GM19452 (cell line): ENCODE results near the gene CRHR2.
A peak's percentile ranks its signal among the peaks of the same experiment; 100 is the strongest.
"Not testable (repeated sequence)": the region's sequence is repeated elsewhere in the genome, so short reads cannot be mapped to it uniquely, and the experiment has no call there.

Experiments used
- ATAC-seq: cut with Tn5 transposase; IDR thresholded peaks from one replicate; pipeline ENCODE4 v1.9.1; 2021; ENCODE audit not compliant: unreplicated experiment

Gene CRHR2

DNA sequence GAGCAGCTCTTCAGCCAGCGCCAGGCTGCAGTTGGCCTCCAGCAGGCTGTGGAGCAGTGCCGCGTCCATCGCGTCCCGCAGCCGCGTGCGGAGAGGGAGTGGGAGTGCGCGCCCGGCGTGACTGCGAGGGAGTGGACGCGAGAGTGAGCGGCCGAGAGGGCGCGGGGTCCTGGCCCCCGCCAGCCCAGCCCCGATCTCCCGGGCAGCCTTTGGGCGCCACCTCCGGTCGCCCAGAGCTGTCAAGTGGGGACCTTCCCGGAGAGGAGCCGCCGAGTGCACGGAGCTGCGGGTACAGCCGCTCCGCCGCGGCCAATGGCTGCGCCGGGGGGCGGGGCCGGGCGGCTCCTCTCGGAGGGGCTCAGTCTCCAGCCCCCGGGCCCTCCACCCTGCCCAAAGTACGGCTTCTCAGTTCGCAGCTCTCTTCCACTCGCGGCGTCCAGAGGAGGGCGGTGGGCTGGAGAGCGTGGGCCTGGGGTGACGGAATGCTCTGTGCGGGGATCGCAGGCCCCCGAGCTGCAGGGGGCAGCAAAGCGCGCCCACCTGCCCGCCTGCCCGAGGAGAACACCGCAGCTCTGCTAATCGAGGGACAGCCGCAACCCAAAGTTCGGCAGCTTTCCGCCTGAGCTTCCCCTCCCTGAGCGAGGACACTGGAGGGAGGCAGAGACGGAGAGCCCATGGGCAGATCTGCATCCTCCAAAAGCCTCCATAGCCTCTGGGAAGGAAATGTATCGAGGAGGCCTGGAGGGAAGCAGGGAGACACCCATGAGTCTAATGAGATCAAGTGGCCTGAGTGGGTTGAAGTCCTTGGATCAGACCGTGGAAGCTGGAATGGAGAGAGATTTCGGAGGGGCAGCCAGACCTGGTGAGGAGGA lies at the start of gene CRHR2:
TSS of gene CRHR2 (minus strand) at position 245 of the 872 bp plus-strand sequence. CDS start at position 69, 176 bp downstream.
- no peak for ATAC-seq

DNA sequence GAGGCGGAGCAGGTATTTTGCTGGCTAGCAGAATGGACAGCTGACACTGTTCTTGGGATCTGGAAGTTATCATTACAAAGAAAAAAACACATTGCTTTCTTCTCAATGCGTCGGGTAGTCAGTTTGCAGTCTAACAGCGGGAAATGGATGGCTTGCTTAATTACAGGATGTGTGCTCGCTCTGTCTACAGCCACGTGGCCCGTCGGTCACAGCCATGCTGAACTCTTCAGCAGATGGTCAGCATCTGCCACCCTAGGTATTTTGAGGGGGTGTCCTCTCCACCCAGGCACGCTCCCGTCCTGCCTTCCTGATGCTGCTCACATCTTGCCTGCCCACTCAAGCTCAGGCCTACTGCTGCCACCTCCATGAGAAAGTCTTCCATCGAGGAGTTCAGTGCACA lies 49.3 kb upstream of the CRHR2 start:
- ATAC-seq = no peak

GRCh38 chr7:30730996-30731395 lies 48.7 kb upstream of the CRHR2 start:
- ATAC-seq = no peak

DNA sequence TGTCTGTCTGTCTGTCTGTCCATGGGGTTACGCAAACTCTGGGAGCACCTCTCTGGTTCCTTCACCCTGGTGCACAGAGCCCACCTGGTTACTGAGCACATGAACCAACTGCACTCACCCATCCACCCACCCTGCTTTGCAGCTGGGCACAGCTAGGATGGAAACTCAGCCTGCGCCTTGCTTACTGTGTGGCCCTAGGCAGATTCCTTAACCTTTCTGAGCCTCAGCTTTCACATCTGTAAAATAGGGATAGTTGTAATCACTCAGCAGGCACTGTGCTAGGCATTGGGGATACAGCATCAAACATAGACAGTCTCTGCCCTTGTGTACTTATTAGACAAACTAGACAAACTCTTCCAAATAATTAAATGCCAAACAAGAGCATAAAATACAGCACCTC lies 47.8 kb upstream of the CRHR2 start:
- no peak for ATAC-seq

- ATAC-seq = no peak
Observed at GRCh38 chr7:30729642-30730041, 47.4 kb upstream of the CRHR2 start.

GRCh38 chr7:30728591-30729100 lies 46.4 kb upstream of the CRHR2 start:
- no peak for ATAC-seq

GRCh38 chr7:30727061-30727945 lies 45.0 kb upstream of the CRHR2 start:
- ATAC-seq = peak; percentile 58

DNA sequence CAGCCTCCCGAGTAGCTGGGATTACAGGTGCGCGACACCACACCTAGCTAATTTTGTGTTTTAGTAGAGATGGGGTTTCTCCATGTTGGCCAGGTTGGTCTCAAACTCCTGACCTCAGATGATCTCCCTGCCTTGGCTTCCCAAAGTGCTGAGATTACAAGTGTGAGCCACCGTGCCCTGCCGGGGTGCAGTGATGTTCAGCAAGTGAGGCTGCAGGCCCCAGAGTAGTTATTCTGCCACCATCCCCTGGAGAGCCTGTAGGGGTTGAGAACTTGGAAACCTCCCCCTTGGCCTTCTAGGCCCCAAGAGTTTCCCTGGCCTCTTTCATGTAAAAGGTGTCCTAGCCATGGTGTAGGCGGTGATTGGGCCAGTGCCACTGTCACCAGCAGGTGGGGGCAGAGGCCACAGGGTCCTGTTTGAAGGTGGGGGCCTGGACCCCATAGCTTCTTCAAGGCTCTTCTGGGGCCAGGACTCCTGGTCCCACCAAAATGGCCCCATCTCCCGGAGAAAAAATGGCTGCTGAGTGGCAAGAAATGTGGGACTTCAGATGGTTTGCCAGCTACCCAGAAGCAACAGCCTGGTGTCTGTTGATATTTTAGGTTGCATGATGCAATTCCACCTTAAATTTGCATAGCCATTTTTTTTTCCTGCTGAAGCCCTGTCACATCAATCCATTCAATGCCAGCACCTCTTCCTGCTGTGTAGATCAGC lies 44.2 kb upstream of the CRHR2 start:
- ATAC-seq = no peak

DNA sequence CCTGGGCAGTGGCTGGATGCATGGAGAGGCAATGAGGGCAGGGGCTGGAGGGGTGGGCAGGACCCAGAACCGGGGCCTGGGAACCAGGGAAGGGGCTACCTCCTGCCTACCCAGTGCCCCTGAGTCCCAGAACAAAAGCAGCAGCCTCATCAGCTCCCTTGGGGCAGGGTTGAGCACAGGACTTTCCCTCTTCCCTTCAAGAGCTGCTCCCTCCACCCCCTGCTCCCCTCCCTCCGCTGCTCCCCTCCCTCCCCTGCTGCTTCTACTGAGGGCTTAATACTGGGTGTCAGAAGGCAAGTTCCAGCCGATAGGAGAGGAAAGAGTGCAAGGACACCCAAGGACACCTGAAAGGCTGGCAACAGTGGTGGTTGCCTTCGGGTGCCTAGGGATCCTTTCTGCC lies 41.5 kb upstream of the CRHR2 start:
- ATAC-seq = no peak

GRCh38 chr7:30722671-30723070 lies 40.4 kb upstream of the CRHR2 start:
- no peak for ATAC-seq

- no peak for ATAC-seq
Observed at GRCh38 chr7:30722187-30722586, 39.9 kb upstream of the CRHR2 start.

DNA sequence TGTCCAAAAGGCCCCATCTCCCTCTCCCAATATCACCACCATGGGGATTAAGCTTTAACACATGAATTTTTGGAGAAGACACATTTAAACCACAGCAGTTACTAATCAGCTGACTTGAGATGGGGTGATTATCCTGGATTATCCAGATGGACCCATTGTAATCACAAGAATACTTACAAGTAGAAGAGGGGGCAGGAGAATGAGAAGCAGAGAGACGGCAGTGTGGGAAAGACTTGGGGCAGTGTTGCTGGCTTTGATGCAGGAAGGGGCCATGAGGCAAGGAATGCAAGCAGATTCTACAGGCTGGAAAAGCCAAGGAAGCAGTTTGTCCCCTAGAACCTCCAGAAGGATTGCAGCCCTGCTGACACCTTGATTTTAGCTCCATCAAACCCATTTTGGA lies 39.0 kb upstream of the CRHR2 start:
- no peak for ATAC-seq

- ATAC-seq = not testable (repeated sequence)
Observed at GRCh38 chr7:30719434-30719833, 37.2 kb upstream of the CRHR2 start.

DNA sequence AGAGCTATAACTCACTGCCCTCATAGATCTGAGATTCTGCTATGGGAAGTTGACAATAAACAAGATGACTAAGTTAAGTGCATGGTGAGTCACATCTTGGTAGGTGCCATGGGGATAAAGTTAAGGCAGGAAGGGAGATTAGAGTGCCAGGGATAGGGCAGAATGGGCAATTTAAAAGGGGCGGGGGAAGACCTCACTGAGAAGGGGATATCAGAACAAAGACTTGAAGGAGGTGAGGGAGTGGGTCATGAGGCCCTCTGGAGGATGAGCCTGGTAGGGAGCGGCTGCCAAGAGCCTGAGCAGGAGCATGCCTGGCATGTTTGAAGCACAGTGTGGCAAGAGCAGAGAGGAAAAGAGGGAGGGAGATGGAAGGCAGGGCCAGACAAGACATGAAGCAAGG lies 34.9 kb upstream of the CRHR2 start:
- no peak for ATAC-seq

DNA sequence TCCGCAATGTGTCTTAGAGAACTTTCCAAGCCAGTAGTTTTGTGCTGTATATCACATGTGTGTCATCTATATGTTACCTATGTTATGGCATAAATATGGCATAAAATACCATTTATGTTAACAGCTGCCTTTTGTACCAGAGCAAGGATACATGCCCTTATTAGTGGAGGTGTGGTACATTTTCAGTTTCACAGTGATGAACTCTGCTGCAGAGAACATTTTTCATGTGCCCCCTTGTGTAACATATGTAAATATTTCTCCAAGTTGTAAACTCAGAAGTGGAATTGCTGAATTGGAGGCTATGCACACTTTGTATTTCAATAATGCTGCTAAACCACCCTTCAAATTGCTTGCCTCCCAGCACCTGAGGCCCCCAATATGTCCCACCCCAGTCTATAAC lies 31.9 kb upstream of the CRHR2 start:
- no peak for ATAC-seq

DNA sequence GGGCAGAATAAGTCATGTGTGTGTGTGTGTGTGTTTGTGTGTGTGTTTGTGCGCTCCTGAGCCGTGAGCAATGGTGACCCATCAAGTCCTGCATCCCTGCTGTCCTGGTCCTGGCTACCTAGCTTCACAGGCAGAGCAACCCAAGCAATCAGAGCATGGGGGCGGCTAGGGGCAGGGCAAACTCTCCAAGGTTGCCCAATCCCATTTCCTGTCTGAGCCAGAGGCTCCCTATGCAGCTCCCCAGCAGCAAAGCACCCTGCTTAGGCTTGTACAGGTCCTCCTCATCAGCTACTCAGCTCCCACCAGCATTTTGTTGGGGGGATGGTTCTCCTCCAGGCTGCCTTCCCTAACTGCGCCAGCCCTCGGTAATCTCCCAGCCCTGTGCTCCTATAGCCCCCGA lies 31.1 kb upstream of the CRHR2 start:
- no peak for ATAC-seq

DNA sequence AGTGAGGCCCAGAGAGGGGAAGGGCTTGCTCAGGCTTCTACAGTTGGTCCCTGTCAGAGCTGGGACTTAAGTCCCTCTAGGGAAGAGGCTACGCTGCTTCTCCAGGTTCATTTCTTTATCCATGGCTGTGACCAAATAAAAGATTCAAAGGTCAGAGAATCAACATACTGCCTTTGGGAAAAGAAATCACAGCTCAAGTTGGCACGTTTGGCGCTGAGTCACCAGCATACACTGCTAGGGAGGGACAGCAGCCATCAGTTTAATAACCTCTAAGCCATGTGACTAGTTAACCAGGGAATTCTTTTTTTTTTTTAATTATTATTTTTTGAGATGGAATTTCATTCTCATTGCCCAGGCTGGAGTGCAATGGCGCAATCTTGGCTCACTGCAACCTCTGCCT lies 28.4 kb upstream of the CRHR2 start:
- ATAC-seq = no peak

DNA sequence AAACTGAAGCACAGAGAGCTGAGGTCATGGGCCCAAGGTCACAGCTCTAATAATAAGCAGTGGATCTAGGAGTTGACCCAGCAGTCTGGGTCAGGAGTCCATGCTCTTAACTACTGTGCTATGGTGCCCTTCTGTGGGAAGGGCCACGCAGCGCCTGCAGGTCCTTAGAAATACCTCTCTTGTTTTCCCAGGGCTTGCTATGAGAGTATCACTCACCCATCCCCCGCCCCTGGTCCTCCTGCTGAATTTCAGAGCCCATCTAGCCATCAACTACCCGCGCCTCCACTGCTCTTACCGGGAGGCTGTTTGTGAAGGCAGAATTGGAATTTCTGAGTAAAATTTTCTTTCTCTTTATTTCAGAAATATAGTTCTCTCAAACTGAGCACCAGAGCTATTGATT lies 27.3 kb upstream of the CRHR2 start:
- ATAC-seq = no peak

GRCh38 chr7:30708983-30709382 lies 26.7 kb upstream of the CRHR2 start:
- ATAC-seq = no peak

DNA sequence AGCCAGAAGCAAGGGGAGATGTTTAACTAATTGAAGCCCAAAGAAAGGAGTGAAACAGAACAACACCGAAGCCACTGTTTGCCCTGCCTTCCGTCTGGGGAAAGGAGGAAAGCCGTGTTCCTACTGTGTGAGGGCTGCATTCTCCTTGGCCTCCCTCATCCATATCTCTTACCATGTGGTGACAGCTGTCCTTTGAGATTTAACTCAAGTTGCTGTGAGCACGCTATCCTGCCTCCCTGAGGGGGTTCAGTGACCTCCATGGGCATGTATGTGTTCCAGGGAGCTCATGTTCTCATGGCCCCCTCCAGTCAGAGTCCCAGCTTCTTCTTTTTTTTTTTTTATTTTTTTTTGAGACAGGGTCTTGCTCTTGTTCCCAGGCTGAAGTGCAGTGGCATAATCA lies 26.2 kb upstream of the CRHR2 start:
- ATAC-seq = no peak
